ENCODE measurements around the gene CHIA. TPM values are rescaled to one million over a fixed set of nuclear protein-coding genes. Genes with fewer than 3 reads are reported as not detected.

Gene CHIA
- total RNA-seq, 3 donors from 2014 or later (not counting 1 experiment from before 2014, with no cell fraction given), result not detected

DNA sequence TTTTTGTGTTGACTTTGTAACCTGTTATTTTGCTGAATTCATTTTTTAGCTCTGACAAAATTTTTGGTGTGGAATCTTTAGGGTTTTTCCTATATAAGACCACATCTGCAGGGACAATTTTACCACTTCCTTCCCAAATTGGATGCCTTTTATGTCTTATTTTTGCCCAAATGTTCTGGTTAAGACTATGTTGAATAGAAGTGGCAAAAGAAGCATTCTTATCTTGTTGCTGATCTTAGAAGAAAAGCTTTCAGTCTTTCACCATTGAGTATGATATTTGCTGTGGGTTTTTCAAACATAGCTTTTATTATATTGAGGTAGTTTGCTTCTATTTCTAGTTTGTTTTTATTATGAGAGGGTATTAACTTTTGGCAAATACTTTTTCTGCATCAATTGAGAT is 3.7 kb downstream of the CHIA start:
- Histone ChIP-seq H3K4me1 (ENCODE audit: control insufficient read depth, insufficient read depth, low read length) (no peaks in the 10 kb centered on the region), H3K9me3 (ENCODE audit: control insufficient read depth, insufficient read depth, low read length) (no peaks in the 10 kb centered on the region), H3K4me3 (ENCODE audit: low read length) (no peak overlapping the region), H3K36me3 (ENCODE audit: control insufficient read depth, insufficient read depth, low read length) (no peaks in the 10 kb centered on the region), H3K27ac (ENCODE audit: low read length) (no peak overlapping the region), H3K27me3 (ENCODE audit: control insufficient read depth, insufficient read depth, low read length) (no peaks in the 10 kb centered on the region)
- no peak for ATAC-seq
- intact Hi-C loops (cut with micrococcal nuclease), result no loop called here
- TF ChIP-seq, protein P1, sequence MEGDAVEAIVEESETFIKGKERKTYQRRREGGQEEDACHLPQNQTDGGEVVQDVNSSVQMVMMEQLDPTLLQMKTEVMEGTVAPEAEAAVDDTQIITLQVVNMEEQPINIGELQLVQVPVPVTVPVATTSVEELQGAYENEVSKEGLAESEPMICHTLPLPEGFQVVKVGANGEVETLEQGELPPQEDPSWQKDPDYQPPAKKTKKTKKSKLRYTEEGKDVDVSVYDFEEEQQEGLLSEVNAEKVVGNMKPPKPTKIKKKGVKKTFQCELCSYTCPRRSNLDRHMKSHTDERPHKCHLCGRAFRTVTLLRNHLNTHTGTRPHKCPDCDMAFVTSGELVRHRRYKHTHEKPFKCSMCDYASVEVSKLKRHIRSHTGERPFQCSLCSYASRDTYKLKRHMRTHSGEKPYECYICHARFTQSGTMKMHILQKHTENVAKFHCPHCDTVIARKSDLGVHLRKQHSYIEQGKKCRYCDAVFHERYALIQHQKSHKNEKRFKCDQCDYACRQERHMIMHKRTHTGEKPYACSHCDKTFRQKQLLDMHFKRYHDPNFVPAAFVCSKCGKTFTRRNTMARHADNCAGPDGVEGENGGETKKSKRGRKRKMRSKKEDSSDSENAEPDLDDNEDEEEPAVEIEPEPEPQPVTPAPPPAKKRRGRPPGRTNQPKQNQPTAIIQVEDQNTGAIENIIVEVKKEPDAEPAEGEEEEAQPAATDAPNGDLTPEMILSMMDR (IDR thresholded peaks at IDR 0.05), result no peak
- Mint-ChIP-seq H3K27ac (no peak overlapping the region), H3K9me3 (no peaks in the 10 kb centered on the region), H3K4me1 (no peaks in the 10 kb centered on the region), H3K4me3 (no peak overlapping the region), H3K27me3 (ENCODE audit: low read depth in 2 of 2) (peaks cover 0 to 4% of the 10 kb centered on the region in 2 donors), H3K36me3 (no peaks in the 10 kb centered on the region)
- no peak for DNase-seq

DNA sequence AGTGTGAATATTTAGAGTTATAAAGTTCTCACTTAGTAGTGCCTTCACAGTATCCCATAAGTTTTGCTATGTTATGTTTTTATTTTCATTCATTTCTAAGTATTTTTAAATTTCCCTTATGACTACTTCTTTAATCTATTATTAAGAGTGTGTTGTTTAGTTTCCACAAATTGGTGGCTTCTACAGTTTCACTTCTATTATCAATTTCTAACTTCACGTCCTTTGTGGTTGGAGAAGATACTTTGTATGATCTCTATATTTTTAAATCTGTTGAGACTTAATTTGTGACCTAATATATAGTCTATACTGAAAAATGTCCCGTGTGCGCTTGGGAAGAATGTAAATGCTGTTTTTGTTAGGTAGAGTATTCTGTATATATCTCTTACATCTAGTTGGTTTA is 11.7 kb downstream of the CHIA start:
- Histone ChIP-seq H3K4me1 (ENCODE audit: control insufficient read depth, insufficient read depth, low read length) (no peaks in the 10 kb centered on the region), H3K27me3 (ENCODE audit: control insufficient read depth, insufficient read depth, low read length) (no peaks in the 10 kb centered on the region), H3K27ac (ENCODE audit: low read length) (no peak overlapping the region), H3K36me3 (ENCODE audit: control insufficient read depth, insufficient read depth, low read length) (no peaks in the 10 kb centered on the region), H3K4me3 (ENCODE audit: low read length) (no peak overlapping the region), H3K9me3 (ENCODE audit: control insufficient read depth, insufficient read depth, low read length) (no peaks in the 10 kb centered on the region)
- H3K27me3 Mint-ChIP-seq (ENCODE audit: low read depth in 2 of 2), result peaks cover 10 to 14% of the 10 kb centered on the region in 2 donors
- WGBS (ENCODE audit: insufficient coverage), result no CpG with 5 or more reads among the region's 3 CpGs
- ATAC-seq, result no peak
- peaks cover 6 to 8% of the 10 kb centered on the region in 2 donors for H3K9me3 Mint-ChIP-seq
- no peak for DNase-seq
- no peak overlapping the region for H3K27ac Mint-ChIP-seq
- no peaks in the 10 kb centered on the region for H3K4me1 Mint-ChIP-seq
- H3K36me3 Mint-ChIP-seq, result peaks cover 20% of the 10 kb centered on the region
- TF ChIP-seq, protein P1 (IDR thresholded peaks at IDR 0.05), result no peak
- intact Hi-C loops (cut with micrococcal nuclease), result no loop called here
- no peak overlapping the region for H3K4me3 Mint-ChIP-seq

DNA sequence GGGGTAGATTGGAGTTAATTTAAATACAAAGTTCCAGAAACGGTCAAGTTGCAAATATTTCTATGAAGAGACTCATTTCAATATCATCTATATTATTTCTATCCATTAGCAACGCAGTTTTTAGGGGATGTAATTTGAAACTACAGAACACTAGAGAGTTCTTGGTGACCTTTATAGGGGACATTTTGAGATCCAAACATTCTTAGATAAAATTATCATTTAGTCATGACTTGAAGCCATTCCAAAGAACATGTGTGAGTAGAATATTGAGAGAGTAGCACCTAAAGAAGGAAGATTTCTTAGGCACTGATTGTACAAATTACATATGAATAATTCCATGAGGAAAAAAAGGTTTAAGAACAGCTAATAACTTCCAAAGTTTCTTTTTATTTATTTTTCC is 19.0 kb downstream of the CHIA start:
- Histone ChIP-seq H3K36me3 (ENCODE audit: control insufficient read depth, insufficient read depth, low read length) (no peaks in the 10 kb centered on the region), H3K4me3 (ENCODE audit: low read length) (no peak overlapping the region), H3K9me3 (ENCODE audit: control insufficient read depth, insufficient read depth, low read length) (no peaks in the 10 kb centered on the region), H3K27me3 (ENCODE audit: control insufficient read depth, insufficient read depth, low read length) (no peaks in the 10 kb centered on the region), H3K4me1 (ENCODE audit: control insufficient read depth, insufficient read depth, low read length) (no peaks in the 10 kb centered on the region), H3K27ac (ENCODE audit: low read length) (no peak overlapping the region)
- WGBS (ENCODE audit: insufficient coverage), result no CpG with 5 or more reads among the region's 2 CpGs
- Mint-ChIP-seq H3K4me3 (no peak overlapping the region), H3K9me3 (no peaks in the 10 kb centered on the region), H3K4me1 (no peaks in the 10 kb centered on the region), H3K36me3 (peaks cover 7% of the 10 kb centered on the region), H3K27me3 (ENCODE audit: low read depth in 2 of 2) (peaks cover 3 to 22% of the 10 kb centered on the region in 2 donors), H3K27ac (no peak overlapping the region)
- ATAC-seq (no peak), DNase-seq (no peak)
- TF ChIP-seq, protein P1 (IDR thresholded peaks at IDR 0.05), result no peak
- intact Hi-C loops (cut with micrococcal nuclease), result no loop called here

DNA sequence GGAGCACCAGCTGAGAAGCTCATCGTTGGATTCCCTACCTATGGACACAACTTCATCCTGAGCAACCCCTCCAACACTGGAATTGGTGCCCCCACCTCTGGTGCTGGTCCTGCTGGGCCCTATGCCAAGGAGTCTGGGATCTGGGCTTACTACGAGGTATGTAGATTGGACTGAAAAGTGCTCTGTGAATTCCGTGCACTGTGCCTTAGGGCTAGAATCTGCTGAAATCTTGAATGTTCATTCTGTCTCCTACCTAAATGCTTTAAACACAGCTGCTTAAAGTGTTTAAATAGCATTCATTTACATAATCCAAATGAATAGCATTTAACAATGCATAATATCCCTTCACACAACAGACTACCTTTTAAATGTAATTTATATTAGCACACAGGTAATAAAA is 27.9 kb downstream of the CHIA start:
- TF ChIP-seq, protein P1 (IDR thresholded peaks at IDR 0.05), result no peak
- H3K27ac Mint-ChIP-seq, result no peak overlapping the region
- peaks cover 5 to 8% of the 10 kb centered on the region in 2 donors for H3K27me3 Mint-ChIP-seq (ENCODE audit: low read depth in 2 of 2)
- peaks cover 15 to 16% of the 10 kb centered on the region in 2 donors for H3K4me1 Mint-ChIP-seq
- no peaks in the 10 kb centered on the region for H3K27me3 ChIP-seq (ENCODE audit: control insufficient read depth, insufficient read depth, low read length)
- no peaks in the 10 kb centered on the region for H3K9me3 Mint-ChIP-seq
- no peaks in the 10 kb centered on the region for H3K9me3 ChIP-seq (ENCODE audit: control insufficient read depth, insufficient read depth, low read length)
- ATAC-seq (no peak), DNase-seq (no peak)
- no peaks in the 10 kb centered on the region for H3K36me3 Mint-ChIP-seq
- H3K27ac ChIP-seq (ENCODE audit: low read length), result no peak overlapping the region
- WGBS (ENCODE audit: insufficient coverage), result 92% methylated on average over 3 of the region's 3 CpGs
- no peak overlapping the region for H3K4me3 Mint-ChIP-seq
- peaks cover 6% of the 10 kb centered on the region for H3K4me1 ChIP-seq (ENCODE audit: control insufficient read depth, insufficient read depth, low read length)
- no peak overlapping the region for H3K4me3 ChIP-seq (ENCODE audit: low read length)
- intact Hi-C loops (cut with micrococcal nuclease), result no loop called here
- H3K36me3 ChIP-seq (ENCODE audit: control insufficient read depth, insufficient read depth, low read length), result no peaks in the 10 kb centered on the region

Measured in natural killer cell (primary cell).